GM10266 (cell line): ENCODE measurements around the gene LMF1.

ENCODE experiments used
- DNase-seq: peaks from one replicate; pipeline ENCODE4 v3.0.0; 2012; ENCODE audit errors: extremely low spot score
- CTCF ChIP-seq: IDR thresholded peaks from 2 replicates; pipeline ENCODE4 v1.5.1; 2012; ENCODE audit warnings: mild to moderate bottlenecking, low read depth; ENCODE audit not compliant: control insufficient read depth, insufficient read depth; ENCODE audit errors: missing control alignments

LMF1 gene

GRCh38 chr16:813204-813915 lies 157.4 kb downstream of the LMF1 start:
- peak; percentile 80 for DNase-seq
- peak; percentile 73 for TF ChIP-seq CTCF

GRCh38 chr16:808085-808386 lies 162.7 kb downstream of the LMF1 start:
- DNase-seq, result no peak
- TF ChIP-seq CTCF, result no peak

GRCh38 chr16:807347-808084 lies 163.3 kb downstream of the LMF1 start:
- no peak for TF ChIP-seq CTCF
- peak; percentile 95 for DNase-seq

DNA sequence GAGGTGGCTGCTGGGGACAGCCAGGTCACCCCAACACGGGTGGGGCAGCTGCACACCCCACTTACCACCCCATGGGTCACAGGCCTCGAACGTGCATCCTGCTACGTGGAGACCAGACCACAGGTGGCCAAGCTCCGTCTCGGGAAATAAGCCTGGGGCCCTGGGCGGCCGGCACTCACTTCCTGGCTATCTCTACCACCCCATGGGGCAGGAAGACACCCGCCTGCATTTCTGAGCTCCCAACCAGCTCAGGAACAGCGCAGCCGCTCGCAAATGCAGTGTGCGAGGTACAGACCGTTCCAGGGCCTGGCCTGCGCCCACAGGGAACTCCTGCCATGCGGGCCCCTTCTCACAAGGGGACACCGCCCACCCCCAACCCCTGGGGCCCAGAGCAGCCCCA lies 165.3 kb downstream of the LMF1 start:
- no peak for TF ChIP-seq CTCF
- DNase-seq, result no peak

DNA sequence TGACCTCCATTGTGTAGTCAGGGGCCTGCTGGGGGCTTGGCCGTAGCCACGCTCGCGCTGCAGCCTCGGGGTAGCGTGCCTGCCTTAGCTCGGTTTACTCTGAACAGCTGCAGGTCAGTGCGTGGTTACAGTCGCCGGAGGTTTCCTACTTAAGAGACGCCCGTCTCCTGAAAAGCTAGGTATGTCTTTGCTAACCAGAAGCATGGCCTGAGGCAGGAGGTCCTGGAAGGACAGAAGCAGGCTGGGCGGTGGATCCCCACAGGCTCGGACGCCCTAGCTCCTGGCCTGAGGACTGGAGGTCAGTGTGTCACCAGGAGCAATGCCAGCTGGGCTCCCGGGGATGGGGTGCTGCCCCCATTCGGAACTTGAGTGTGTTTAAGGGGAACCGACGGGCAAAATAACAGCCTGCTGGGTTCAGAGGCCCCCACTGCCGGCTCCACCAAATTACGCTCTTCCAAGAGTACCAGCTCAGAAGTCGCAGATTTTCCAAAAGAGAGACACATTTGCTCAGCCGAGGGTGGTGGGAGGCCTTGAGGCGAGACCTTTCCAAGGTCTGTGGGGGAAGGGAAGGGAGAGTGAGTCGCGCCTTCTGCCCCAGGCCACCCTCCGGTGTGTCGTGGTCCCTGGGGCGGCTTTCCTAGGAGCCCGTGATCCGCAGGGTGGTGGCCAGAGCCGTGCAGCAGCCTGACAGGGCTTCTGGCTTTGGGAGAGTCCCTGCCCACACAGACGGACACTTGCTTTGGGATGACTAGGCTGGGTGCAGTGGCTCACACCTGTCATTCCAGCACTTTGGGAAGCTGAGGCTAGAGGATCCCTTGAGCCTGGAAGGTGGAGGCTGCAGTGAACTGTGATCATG lies 166.4 kb downstream of the LMF1 start:
- no peak for DNase-seq
- no peak for TF ChIP-seq CTCF

GRCh38 chr16:803754-804080 lies 167.1 kb downstream of the LMF1 start:
- no peak for DNase-seq
- TF ChIP-seq CTCF, result no peak
